ENCODE results near the gene DCLK2. TPM values are rescaled to one million over a fixed set of nuclear protein-coding genes. Genes with fewer than 3 reads are reported as not detected.

The DCLK2 gene
- total RNA-seq, 1 experiment from 2014 or later = 2.7 TPM

- H2AFZ ChIP-seq (ENCODE audit: low read depth, low read length, poor library complexity, severe bottlenecking) = no peak overlapping the region
- ATAC-seq = no peak
- peaks cover 0 to 11% of the 10 kb centered on the region in 2 experiments; a peak in 1 of 4 replicates for H3K4me1 ChIP-seq (ENCODE audit: control insufficient read depth in 1 of 2, insufficient read depth in 2 of 2, low read length in 2 of 2)
- no peak overlapping the region for H3K4me3 ChIP-seq (replicated peaks in 1 of 2; ENCODE audit: low read depth in 1 of 2, low read length in 2 of 2)
- ChIA-PET CTCF (no interaction called here), RAD21 (ENCODE audit: low non-redundant PET in 1 of 2, low total read pairs in 2 of 2, uncharacterized antibody in 2 of 2, unreplicated experiment in 2 of 2) (no interaction called here), POLR2A (no interaction called here)
- no peaks in the 10 kb centered on the region for H3K27me3 ChIP-seq (ENCODE audit: insufficient read depth, low read length)
- no peak overlapping the region for H3K9ac ChIP-seq (ENCODE audit: low read length)
- no peaks in the 10 kb centered on the region for H3K36me3 ChIP-seq (ENCODE audit: control insufficient read depth in 1 of 2, insufficient read depth in 2 of 2, low read length in 2 of 2)
- DNase-seq (ENCODE audit: low read depth, low spot score) = no peak
- intact Hi-C loops (cut with micrococcal nuclease) = no loop called here
- no peaks in the 10 kb centered on the region for H4K20me1 ChIP-seq (ENCODE audit: insufficient read depth)
- TF ChIP-seq POLR2AphosphoS5 (IDR thresholded peaks at IDR 0.05; ENCODE audit: low read depth, low read length) (no peak), CEBPB (IDR thresholded peaks at IDR 0.05; ENCODE audit: low read depth) (no peak), ZNF274 (IDR thresholded peaks at IDR 0.05; ENCODE audit: low read depth, low read length) (no peak), ELF1 (IDR thresholded peaks at IDR 0.05; ENCODE audit: borderline replicate concordance, low read depth) (no peak), ATF3 (IDR thresholded peaks at IDR 0.05) (no peak), CBX3 (IDR thresholded peaks at IDR 0.05; ENCODE audit: low read depth) (no peak), SP1 (IDR thresholded peaks at IDR 0.05; ENCODE audit: low read depth) (no peak)
- H3K27ac ChIP-seq (ENCODE audit: low read depth, low read length) = no peak overlapping the region
- H3K9me2 ChIP-seq (ENCODE audit: insufficient read depth) = no peaks in the 10 kb centered on the region
- H3K9me3 ChIP-seq (ENCODE audit: control insufficient read depth in 1 of 2, insufficient read depth in 1 of 2, low read depth in 1 of 2, low read length in 2 of 2) = no peaks in the 10 kb centered on the region
- BruUV-seq (replicated peaks) = no TSS peak
- no peak overlapping the region for H3K4me2 ChIP-seq (ENCODE audit: low read length)
- H3K79me2 ChIP-seq (ENCODE audit: insufficient read depth, low read length) = no peaks in the 10 kb centered on the region
Measured at GRCh38 chr4:150135134-150135772, 57.0 kb downstream of the DCLK2 start.

- no peak overlapping the region for H3K4me2 ChIP-seq (ENCODE audit: low read length)
- no peaks in the 10 kb centered on the region for H3K9me3 ChIP-seq (ENCODE audit: control insufficient read depth in 1 of 2, insufficient read depth in 1 of 2, low read depth in 1 of 2, low read length in 2 of 2)
- ChIA-PET CTCF (no interaction called here), POLR2A (no interaction called here), RAD21 (ENCODE audit: low non-redundant PET in 1 of 2, low total read pairs in 2 of 2, uncharacterized antibody in 2 of 2, unreplicated experiment in 2 of 2) (no interaction called here)
- no peaks in the 10 kb centered on the region for H3K79me2 ChIP-seq (ENCODE audit: insufficient read depth, low read length)
- H3K9ac ChIP-seq (ENCODE audit: low read length) = no peak overlapping the region
- ATAC-seq (no peak), DNase-seq (ENCODE audit: low read depth, low spot score) (no peak)
- H2AFZ ChIP-seq (ENCODE audit: low read depth, low read length, poor library complexity, severe bottlenecking) = no peak overlapping the region
- BruUV-seq (replicated peaks) = no TSS peak
- H4K20me1 ChIP-seq (ENCODE audit: insufficient read depth) = no peaks in the 10 kb centered on the region
- H3K9me2 ChIP-seq (ENCODE audit: insufficient read depth) = no peaks in the 10 kb centered on the region
- H3K4me3 ChIP-seq (replicated peaks in 1 of 2; ENCODE audit: low read depth in 1 of 2, low read length in 2 of 2) = no peak overlapping the region
- peaks cover 0 to 13% of the 10 kb centered on the region in 2 experiments; a peak in 3 of 4 replicates for H3K4me1 ChIP-seq (ENCODE audit: control insufficient read depth in 1 of 2, insufficient read depth in 2 of 2, low read length in 2 of 2)
- H3K27me3 ChIP-seq (ENCODE audit: insufficient read depth, low read length) = no peaks in the 10 kb centered on the region
- no peak overlapping the region for H3K27ac ChIP-seq (ENCODE audit: low read depth, low read length)
- intact Hi-C loops (cut with micrococcal nuclease) = no loop called here
- H3K36me3 ChIP-seq (ENCODE audit: control insufficient read depth in 1 of 2, insufficient read depth in 2 of 2, low read length in 2 of 2) = no peaks in the 10 kb centered on the region
- TF ChIP-seq JUND (IDR thresholded peaks at IDR 0.05) (no peak), TCF7L2 (IDR thresholded peaks at IDR 0.05; ENCODE audit: borderline replicate concordance, extremely low read depth, insufficient read depth, insufficient read length) (no peak), SP1 (IDR thresholded peaks at IDR 0.05; ENCODE audit: low read depth) (no peak), ZFX (IDR thresholded peaks at IDR 0.05) (no peak), POLR2A (IDR thresholded peaks at IDR 0.05; ENCODE audit: borderline replicate concordance, extremely low read depth, insufficient read depth, insufficient read length) (no peak), EZH2phosphoT487 (IDR thresholded peaks at IDR 0.05; ENCODE audit: borderline replicate concordance) (no peak), EGR1 (IDR thresholded peaks at IDR 0.05; ENCODE audit: low read depth) (no peak), MAX (IDR thresholded peaks at IDR 0.05) (no peak), CEBPB (IDR thresholded peaks at IDR 0.05; ENCODE audit: low read depth) (no peak), SIN3A (IDR thresholded peaks at IDR 0.05; ENCODE audit: low read depth) (no peak), RAD21 (IDR thresholded peaks at IDR 0.05; ENCODE audit: low read depth) (no peak), CBX3 (IDR thresholded peaks at IDR 0.05; ENCODE audit: low read depth) (no peak), ZNF274 (IDR thresholded peaks at IDR 0.05; ENCODE audit: low read depth, low read length) (no peak), FOSL1 (IDR thresholded peaks at IDR 0.05; ENCODE audit: low read depth) (no peak), EZH2 (IDR thresholded peaks at IDR 0.05) (no peak), ATF3 (IDR thresholded peaks at IDR 0.05) (no peak), SRF (IDR thresholded peaks at IDR 0.05; ENCODE audit: low read depth) (no peak)
- TF ChIP-seq, protein P1, sequence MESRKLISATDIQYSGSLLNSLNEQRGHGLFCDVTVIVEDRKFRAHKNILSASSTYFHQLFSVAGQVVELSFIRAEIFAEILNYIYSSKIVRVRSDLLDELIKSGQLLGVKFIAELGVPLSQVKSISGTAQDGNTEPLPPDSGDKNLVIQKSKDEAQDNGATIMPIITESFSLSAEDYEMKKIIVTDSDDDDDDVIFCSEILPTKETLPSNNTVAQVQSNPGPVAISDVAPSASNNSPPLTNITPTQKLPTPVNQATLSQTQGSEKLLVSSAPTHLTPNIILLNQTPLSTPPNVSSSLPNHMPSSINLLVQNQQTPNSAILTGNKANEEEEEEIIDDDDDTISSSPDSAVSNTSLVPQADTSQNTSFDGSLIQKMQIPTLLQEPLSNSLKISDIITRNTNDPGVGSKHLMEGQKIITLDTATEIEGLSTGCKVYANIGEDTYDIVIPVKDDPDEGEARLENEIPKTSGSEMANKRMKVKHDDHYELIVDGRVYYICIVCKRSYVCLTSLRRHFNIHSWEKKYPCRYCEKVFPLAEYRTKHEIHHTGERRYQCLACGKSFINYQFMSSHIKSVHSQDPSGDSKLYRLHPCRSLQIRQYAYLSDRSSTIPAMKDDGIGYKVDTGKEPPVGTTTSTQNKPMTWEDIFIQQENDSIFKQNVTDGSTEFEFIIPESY (IDR thresholded peaks at IDR 0.05; ENCODE audit: extremely low read depth, insufficient replicate concordance, low read length) = no peak
Measured at GRCh38 chr4:150136036-150136435, 57.8 kb downstream of the DCLK2 start.

All from HCT116 (cell line).